Testis (tissue), 3 donors: ENCODE data around the gene SERBP1. TPM values are rescaled to one million over a fixed set of nuclear protein-coding genes. Genes with fewer than 3 reads are reported as not detected.

Experiments used
- DNase-seq: peaks from one replicate; pipeline ENCODE4 v3.0.0-alpha.2; 2019
- H3K27ac ChIP-seq, 2 donors: fragments of 200-600 bp; sonication (generic); one replicate each; pipeline ENCODE4 v1.5.1; 2019
- H3K27me3 ChIP-seq: fragments of 200-600 bp; sonication (generic); one replicate; pipeline ENCODE4 v1.5.1; 2019
- H3K36me3 ChIP-seq: fragments of 200-600 bp; sonication (generic); one replicate; pipeline ENCODE4 v1.5.1; 2017; ENCODE audit warnings: low read depth; ENCODE audit errors: missing control alignments
- H3K4me1 ChIP-seq: fragments of 200-600 bp; sonication (generic); one replicate; pipeline ENCODE4 v1.5.1; 2019
- H3K4me3 ChIP-seq, 2 donors: fragments of 200-600 bp; sonication (generic); one replicate each; pipeline ENCODE4 v1.5.1; 2017 to 2019
- H3K9me3 ChIP-seq: fragments of 200-600 bp; sonication (generic); one replicate; pipeline ENCODE4 v1.5.1; 2017
- CTCF ChIP-seq, 3 experiments: fragments of 450-650 bp in 2 of 3; fragments of 200-600 bp in 1 of 3; sonication (generic) in 1 of 3; IDR thresholded peaks; one replicate each; pipeline ENCODE4 v1.5.1; 2016 to 2019; ENCODE audit warnings: antibody characterized with exemption in 3 of 3, mild to moderate bottlenecking in 2 of 3, moderate library complexity in 1 of 3
- POLR2A ChIP-seq: fragments of 450-650 bp; IDR thresholded peaks from one replicate; pipeline ENCODE4 v1.6.1; 2017; ENCODE audit warnings: antibody characterized with exemption, mild to moderate bottlenecking, moderate library complexity
- WGBS, 2 donors: methylation state at CpG; one replicate each; pipeline ENCODE4 v1.1.5; 2018; 5-methylcytosine and 5-hydroxymethylcytosine counted together
- intact Hi-C: fragments of 100-400 bp; cut with DNase I; formaldehyde crosslinking; loops from one replicate; pipeline ENCODE4 v1.15.1; 2023; ENCODE audit warnings: low total_unique reads
- polyA plus RNA-seq: library from polyadenylated mRNA; stranded (reverse); fragments of 350-450 nt; fragmentation: Illumina TruSeq; extraction: RNeasy Lipid Tissue Mini Kit (QIAGEN cat#74804); gene quantifications from one replicate; pipeline ENCODE4 v1.2.3, GENCODE V29; 2014; ENCODE audit warnings: low read depth, low replicate concordance; ENCODE audit not compliant: insufficient read depth
- total RNA-seq, 2 donors: library from RNA; depleted of rRNA; stranded (reverse); fragments of >200 nt; gene quantifications; one replicate each; pipeline ENCODE4 v1.2.3, GENCODE V29; 2016

Gene SERBP1
- total and polyA plus RNA-seq, 3 donors from 2014 or later = 180 to 237 (median 185) TPM

DNA sequence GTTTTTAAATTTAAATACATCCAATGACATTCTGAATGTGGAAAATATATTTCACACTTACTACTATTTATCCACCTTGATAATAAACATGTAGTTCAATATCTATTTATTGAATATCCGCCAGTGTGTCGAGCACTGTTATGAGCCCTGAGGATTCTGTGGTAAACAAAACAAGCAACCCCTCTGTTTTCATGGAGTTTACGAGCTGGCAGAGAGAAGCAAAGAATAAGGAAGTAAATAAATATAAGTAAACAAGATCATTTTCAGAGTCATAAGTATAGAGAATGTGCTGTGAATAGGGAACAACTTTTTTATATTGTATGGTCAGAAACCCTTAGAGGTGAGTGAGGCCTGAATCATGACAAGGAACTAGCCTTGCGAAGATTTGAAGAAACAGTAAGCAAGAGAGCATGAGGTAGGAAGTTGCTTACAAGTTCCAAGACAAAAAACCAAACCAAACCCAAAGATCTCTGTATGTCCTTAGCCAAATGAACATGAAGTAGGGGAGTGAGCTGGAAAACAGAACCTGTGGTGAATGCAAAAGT lies 6.4 kb upstream of the SERBP1 start:
- H3K27ac ChIP-seq = no peak overlapping the region
- H3K36me3 ChIP-seq = no peaks in the 10 kb centered on the region
- DNase-seq = no peak
- WGBS, 2 donors = 88 to 91% methylated on average over 4 of the region's 4 CpGs
- H3K4me3 ChIP-seq = no peak overlapping the region
- H3K27me3 ChIP-seq = no peaks in the 10 kb centered on the region
- intact Hi-C loops = no loop called here
- H3K4me1 ChIP-seq = no peaks in the 10 kb centered on the region
- no peak for TF ChIP-seq POLR2A
- TF ChIP-seq CTCF (IDR thresholded peaks at IDR 0.05) = no peak
- H3K9me3 ChIP-seq = no peaks in the 10 kb centered on the region

- no peak overlapping the region for H3K27ac ChIP-seq
- H3K27me3 ChIP-seq = no peaks in the 10 kb centered on the region
- no peaks in the 10 kb centered on the region for H3K36me3 ChIP-seq
- no peak for TF ChIP-seq POLR2A
- no peak for TF ChIP-seq CTCF (IDR thresholded peaks at IDR 0.05)
- DNase-seq = no peak
- peaks cover 4% of the 10 kb centered on the region for H3K4me1 ChIP-seq
- WGBS, 2 donors = 54 to 56% methylated on average over 2 of the region's 2 CpGs
- H3K4me3 ChIP-seq = no peak overlapping the region
- no peaks in the 10 kb centered on the region for H3K9me3 ChIP-seq
- intact Hi-C loops = no loop called here
These were observed 4.3 kb upstream of the SERBP1 start for GRCh38 chr1:67434491-67434890.

GRCh38 chr1:67433837-67434236 lies 3.6 kb upstream of the SERBP1 start:
- no peaks in the 10 kb centered on the region for H3K27me3 ChIP-seq
- no peaks in the 10 kb centered on the region for H3K9me3 ChIP-seq
- TF ChIP-seq CTCF (IDR thresholded peaks at IDR 0.05) = no peak
- no peak for TF ChIP-seq POLR2A
- H3K4me1 ChIP-seq = peaks cover 4% of the 10 kb centered on the region
- no peak for DNase-seq
- no peak overlapping the region for H3K27ac ChIP-seq
- no peaks in the 10 kb centered on the region for H3K36me3 ChIP-seq
- intact Hi-C loops = no loop called here
- WGBS, 2 donors = 52 to 65% methylated on average over 2 of the region's 2 CpGs
- H3K4me3 ChIP-seq = no peak overlapping the region

DNA sequence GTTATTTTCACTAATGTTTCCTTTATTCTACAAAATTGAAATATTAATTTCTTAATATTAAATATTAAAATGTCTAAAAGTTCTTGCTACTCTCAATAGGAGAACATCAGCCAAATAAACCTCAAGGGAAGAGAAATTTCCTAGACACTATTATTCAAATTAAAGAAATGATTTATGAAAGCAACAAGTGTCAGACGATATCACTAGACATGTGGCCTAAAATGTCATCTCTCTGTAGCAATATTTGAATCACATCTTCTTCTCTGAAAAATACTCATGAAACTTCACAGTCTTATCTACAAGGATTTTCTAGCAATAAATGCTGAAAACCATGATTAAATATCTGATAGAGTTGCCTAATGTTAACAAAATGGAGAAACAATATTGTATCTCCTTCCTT lies 2.5 kb upstream of the SERBP1 start:
- intact Hi-C loops = no loop called here
- 74 to 83% methylated on average over 1 of the region's 1 CpG for WGBS, 2 donors
- no peak overlapping the region for H3K27ac ChIP-seq

More for the DNA sequence above, 2.5 kb upstream of the SERBP1 start:
- Histone ChIP-seq H3K36me3 (no peaks in the 10 kb centered on the region), H3K27me3 (no peaks in the 10 kb centered on the region), H3K4me1 (peaks cover 4% of the 10 kb centered on the region), H3K4me3 (no peak overlapping the region), H3K9me3 (no peaks in the 10 kb centered on the region)
- no peak for TF ChIP-seq POLR2A
- TF ChIP-seq CTCF (IDR thresholded peaks at IDR 0.05) = no peak
- no peak for DNase-seq
